GM18858 (cell line): Measurements from ENCODE around the gene CAMK2G.
A peak's percentile ranks its signal among the peaks of the same experiment; 100 is the strongest.
"Not testable (repeated sequence)": the region's sequence is repeated elsewhere in the genome, so short reads cannot be mapped to it uniquely, and the experiment has no call there.

ENCODE experiments used
- ATAC-seq: cut with Tn5 transposase; IDR thresholded peaks from one replicate; pipeline ENCODE4 v1.9.1; 2021; ENCODE audit not compliant: unreplicated experiment

Gene CAMK2G

GRCh38 chr10:73874267-73875138 lies at the start of gene CAMK2G:
CAMK2G (minus strand) TSS chr10:73874555; CDS start chr10:73874461, 94 bp downstream.
- peak; percentile 68 for ATAC-seq

- no peak for ATAC-seq
These were observed 48.4 kb upstream of the CAMK2G start for GRCh38 chr10:73922864-73923133.

DNA sequence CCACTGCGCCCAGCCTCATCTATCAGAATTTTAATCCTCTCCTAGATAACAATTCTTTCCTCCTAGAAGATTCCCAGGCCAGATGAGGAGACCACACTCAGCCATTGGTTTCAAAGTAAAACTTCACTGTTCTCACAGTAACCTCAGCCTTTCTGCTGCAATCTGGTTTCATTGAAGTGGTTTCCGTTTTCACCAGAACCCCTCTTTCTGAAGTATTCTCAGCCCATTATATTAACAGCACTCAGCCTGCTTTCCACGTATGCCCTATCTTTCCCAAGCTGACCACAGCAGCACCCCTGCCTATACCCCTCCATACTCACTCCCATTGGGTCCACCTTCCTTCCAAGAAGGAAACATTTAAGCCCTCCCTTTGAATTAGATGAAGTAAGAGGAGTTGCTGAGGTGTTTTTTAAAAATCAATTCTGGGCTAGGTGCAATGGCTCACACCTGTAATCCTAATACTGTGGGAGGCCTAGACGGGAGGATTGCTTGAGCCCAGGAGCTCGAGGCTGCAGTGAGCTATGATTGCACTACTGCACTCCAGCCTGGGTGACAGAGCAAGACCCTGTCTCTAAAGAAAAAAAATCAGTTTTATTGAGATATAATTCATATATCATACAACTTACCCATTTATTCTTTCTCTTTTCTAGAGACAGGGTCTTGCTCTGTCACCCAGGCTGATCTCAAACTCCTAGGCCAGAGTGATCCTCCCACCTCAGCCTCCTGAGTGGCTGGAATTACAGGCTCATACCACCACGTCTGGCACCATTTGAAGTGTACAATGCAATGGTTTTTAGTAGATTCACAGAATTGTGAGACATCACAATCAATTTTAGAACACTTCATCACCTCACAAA lies 47.9 kb upstream of the CAMK2G start:
- ATAC-seq: no peak

- ATAC-seq: peak; percentile 51
These were observed 45.7 kb upstream of the CAMK2G start for GRCh38 chr10:73920089-73920488.

- ATAC-seq: not testable (repeated sequence)
These were observed 45.1 kb upstream of the CAMK2G start for GRCh38 chr10:73919481-73919880.

GRCh38 chr10:73917566-73918305 lies 43.4 kb upstream of the CAMK2G start:
- no peak for ATAC-seq

GRCh38 chr10:73916761-73917470 lies 42.6 kb upstream of the CAMK2G start:
- ATAC-seq: no peak

DNA sequence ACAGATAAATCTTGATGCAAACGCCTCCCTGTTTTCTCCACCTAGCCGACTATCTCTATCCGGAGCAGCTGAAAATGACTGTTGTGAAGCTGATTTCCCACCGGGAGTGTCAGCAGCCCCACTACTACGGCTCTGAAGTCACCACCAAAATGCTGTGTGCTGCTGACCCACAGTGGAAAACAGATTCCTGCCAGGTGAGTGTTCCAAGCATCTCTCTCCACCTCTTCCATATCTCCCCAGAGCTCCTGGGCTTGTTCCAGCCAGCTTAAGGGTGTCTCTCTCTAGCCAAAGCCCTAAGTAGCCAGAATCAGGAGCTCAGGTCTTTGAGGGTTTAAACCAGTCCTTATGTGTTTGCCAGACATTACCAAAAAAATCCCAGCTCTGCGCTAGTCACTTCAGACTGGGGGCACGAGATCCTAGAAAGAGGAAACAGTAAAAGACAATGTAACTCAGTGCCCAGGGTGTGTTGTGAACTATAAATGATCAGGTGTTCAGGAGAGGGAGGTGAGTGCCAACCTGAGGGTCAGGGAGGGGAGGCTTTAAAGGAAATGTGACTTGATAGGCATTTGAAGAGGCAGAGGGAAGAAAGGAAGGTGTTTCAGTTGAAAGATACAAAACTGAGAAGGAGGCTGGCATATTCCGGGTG lies 41.0 kb upstream of the CAMK2G start:
- ATAC-seq: no peak

GRCh38 chr10:73914036-73914435 lies 39.7 kb upstream of the CAMK2G start:
- ATAC-seq: no peak

GRCh38 chr10:73911553-73912004 lies 37.2 kb upstream of the CAMK2G start:
- no peak for ATAC-seq

DNA sequence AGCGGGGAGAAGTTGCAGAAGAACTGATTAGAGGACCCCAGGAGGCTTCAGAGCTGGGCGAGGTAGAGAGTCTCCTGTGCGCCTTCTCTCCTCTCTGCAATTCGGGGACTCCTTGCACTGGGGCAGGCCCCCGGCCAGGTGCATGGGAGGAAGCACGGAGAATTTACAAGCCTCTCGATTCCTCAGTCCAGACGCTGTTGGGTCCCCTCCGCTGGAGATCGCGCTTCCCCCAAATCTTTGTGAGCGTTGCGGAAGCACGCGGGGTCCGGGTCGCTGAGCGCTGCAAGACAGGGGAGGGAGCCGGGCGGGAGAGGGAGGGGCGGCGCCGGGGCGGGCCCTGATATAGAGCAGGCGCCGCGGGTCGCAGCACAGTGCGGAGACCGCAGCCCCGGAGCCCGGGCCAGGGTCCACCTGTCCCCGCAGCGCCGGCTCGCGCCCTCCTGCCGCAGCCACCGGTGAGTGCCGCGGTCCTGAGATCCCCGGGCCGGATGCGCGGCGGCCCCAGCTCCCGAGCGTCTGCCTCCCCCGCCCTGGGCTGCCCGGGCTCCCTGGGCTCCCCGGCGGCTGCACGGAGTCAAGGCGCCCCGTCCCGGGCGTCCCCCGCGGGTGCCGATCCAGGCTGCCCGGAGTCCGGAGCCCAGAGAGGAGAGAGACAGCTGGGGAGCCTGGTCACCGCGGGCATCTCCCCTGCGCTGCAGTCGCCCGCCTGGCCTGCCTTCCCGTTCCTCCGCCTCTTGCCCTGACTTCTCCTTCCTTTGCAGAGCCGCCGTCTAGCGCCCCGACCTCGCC lies 36.6 kb upstream of the CAMK2G start, which contains the start of gene PLAU:
Gene PLAU (plus strand): TSS at position 369 of the 789 bp plus-strand sequence. CDS start 424 bp downstream, outside the sequence.
- ATAC-seq: no peak

DNA sequence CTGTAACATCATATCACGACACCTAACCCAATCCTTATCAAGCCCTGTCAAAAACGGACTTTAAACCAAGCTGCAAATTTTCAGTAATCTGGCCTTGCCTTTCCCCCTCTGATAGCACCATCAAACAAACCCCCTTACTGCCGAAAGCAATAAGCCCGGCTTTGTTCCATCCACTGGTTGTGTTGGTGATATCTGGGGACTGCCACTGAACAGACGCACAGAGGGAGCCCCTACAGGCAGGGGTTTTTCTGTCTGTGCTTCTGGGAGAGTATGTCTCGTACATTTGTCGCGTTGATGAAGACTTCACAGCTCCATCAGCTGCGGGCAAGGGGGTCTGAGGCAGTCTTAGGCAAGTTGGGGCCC lies 36.0 kb upstream of the CAMK2G start:
- ATAC-seq: no peak

- no peak for ATAC-seq
These were observed 35.3 kb upstream of the CAMK2G start for GRCh38 chr10:73909540-73910115.

DNA sequence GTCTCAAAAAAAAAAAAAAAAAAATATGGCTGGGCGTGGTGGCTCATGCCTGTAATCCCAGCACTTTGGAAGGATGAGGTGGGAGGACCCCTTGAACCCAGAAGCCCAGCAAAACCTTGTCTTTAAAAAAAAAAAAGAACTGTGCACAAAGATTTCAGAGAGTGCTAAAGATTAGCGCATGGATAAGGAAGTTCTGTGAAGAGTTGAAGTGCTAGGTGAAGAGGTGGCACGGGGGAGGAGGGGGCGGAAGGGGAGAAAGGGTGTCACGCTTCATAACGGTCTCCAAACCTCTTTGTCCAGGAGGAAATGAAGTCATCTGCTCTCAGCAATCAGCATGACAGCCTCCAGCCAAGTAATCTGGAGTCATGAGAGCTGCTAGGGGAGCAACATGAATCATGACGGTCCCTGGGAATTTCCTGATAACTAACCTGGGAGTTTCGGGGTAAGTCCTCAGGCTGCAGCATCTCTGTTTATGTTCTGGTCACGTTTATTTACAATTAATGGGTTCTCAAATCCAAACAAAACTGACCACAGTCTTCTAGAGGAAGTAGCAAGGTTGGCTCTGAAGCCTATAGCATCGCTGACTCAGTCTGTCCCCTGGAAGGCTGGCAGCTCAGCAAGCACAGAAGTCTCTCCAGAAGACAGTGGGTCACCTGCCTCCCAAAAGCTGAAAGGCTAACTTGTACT lies 34.6 kb upstream of the CAMK2G start:
- no peak for ATAC-seq

- no peak for ATAC-seq
These were observed 33.6 kb upstream of the CAMK2G start for GRCh38 chr10:73907841-73908517.

- no peak for ATAC-seq
These were observed 32.4 kb upstream of the CAMK2G start for GRCh38 chr10:73906524-73907447.
